ENCODE results near the gene ZCRB1.

- TF ChIP-seq ZFP3 (CRISPR knock-in tag; IDR thresholded peaks at IDR 0.05), result no peak
- TF ChIP-seq SNAI2 (CRISPR knock-in tag; IDR thresholded peaks at IDR 0.05), result no peak
- no peak for TF ChIP-seq ZC3H10 (CRISPR knock-in tag; IDR thresholded peaks at IDR 0.05)
- no peak for TF ChIP-seq ZNF8 (CRISPR knock-in tag; IDR thresholded peaks at IDR 0.05)
- TF ChIP-seq TOX (CRISPR knock-in tag; IDR thresholded peaks at IDR 0.05; ENCODE audit: borderline replicate concordance), result no peak
- no peak for TF ChIP-seq PPARA (CRISPR knock-in tag; IDR thresholded peaks at IDR 0.05; ENCODE audit: borderline replicate concordance)
- no peak for TF ChIP-seq ZFP30 (CRISPR knock-in tag; IDR thresholded peaks at IDR 0.05)
- no peak for TF ChIP-seq ARNTL (CRISPR knock-in tag; IDR thresholded peaks at IDR 0.05; ENCODE audit: borderline replicate concordance, low read depth)
These were observed 41.0 kb downstream of the ZCRB1 start for GRCh38 chr12:42284876-42285275.
